PC-3 (cell line): ENCODE measurements around the gene NECAP2. TPM values are rescaled to one million over a fixed set of nuclear protein-coding genes. Genes with fewer than 3 reads are reported as not detected.

Source experiments
- ATAC-seq: fragments of 200-7000 bp; cut with Tn5 transposase; 2 replicates; pipeline ENCODE4 v1.9.1; 2020; ENCODE audit warnings: mild to moderate bottlenecking, moderate library complexity
- BruUV-seq: library from RNA; stranded (reverse); fragments of 400-500 nt; replicated peaks from 2 replicates; lab custom pipeline; 2021; lab: Mats Ljungman, UMichigan
- CTCF ChIA-PET: fragments of 300-600 bp; sonication (Branson Sonifier 250); formaldehyde crosslinking; loops from one replicate; lab custom pipeline; 2022; ENCODE audit warnings: antibody characterized with exemption; lab: Charles Lee
- POLR2A ChIA-PET: fragments of 300-600 bp; sonication (Branson Sonifier 250); formaldehyde crosslinking; loops from one replicate; lab custom pipeline; 2022; ENCODE audit warnings: antibody characterized with exemption; ENCODE audit not compliant: unreplicated experiment; lab: Charles Lee
- DNase-seq: peaks from one replicate; pipeline ENCODE4 v3.0.0-alpha.2; 2015
- H2AFZ ChIP-seq: fragments of 300-600 bp; sonication (generic); 2 replicates; pipeline ENCODE4 v1.6.0; 2016; ENCODE audit warnings: antibody characterized with exemption, low read length
- H3F3A ChIP-seq: fragments of 300-600 bp; sonication (generic); one replicate; pipeline ENCODE4 v1.6.0; 2017; ENCODE audit warnings: antibody characterized with exemption, low read length, control low read depth, mild to moderate bottlenecking; ENCODE audit not compliant: unreplicated experiment
- H3K27ac ChIP-seq: fragments of 300-600 bp; sonication (generic); 2 replicates; pipeline ENCODE4 v1.5.1; 2016; ENCODE audit warnings: mild to moderate bottlenecking, low read length
- H3K27me3 ChIP-seq: fragments of 300-600 bp; sonication (generic); 2 replicates; pipeline ENCODE4 v1.6.1; 2016; ENCODE audit warnings: low read length, mixed read lengths
- H3K36me3 ChIP-seq: fragments of 300-600 bp; sonication (generic); 2 replicates; pipeline ENCODE4 v1.6.1; 2016; ENCODE audit warnings: low read depth, mixed run types, low read length, mixed read lengths
- H3K4me1 ChIP-seq: fragments of 300-600 bp; sonication (generic); 2 replicates; pipeline ENCODE4 v1.5.1; 2016; ENCODE audit warnings: low read length; ENCODE audit not compliant: insufficient read depth
- H3K4me2 ChIP-seq: fragments of 300-600 bp; sonication (generic); 2 replicates; pipeline ENCODE4 v1.6.0; 2016; ENCODE audit warnings: low read length
- H3K4me3 ChIP-seq: fragments of 300-600 bp; sonication (generic); 2 replicates; pipeline ENCODE4 v1.5.1; 2016; ENCODE audit warnings: mild to moderate bottlenecking, low read length, mixed read lengths
- H3K79me2 ChIP-seq: fragments of 300-600 bp; sonication (generic); 2 replicates; pipeline ENCODE4 v1.6.1; 2017; ENCODE audit warnings: low read length, mixed read lengths
- H3K9ac ChIP-seq: fragments of 300-600 bp; sonication (generic); 2 replicates; pipeline ENCODE4 v1.6.0; 2016; ENCODE audit warnings: mild to moderate bottlenecking, low read length
- H3K9me2 ChIP-seq: fragments of 300-600 bp; sonication (generic); replicated peaks from 2 replicates; pipeline ENCODE4 v1.6.1; 2016; ENCODE audit warnings: mixed run types, low read length, mixed read lengths
- H3K9me3 ChIP-seq: fragments of 300-600 bp; sonication (generic); 2 replicates; pipeline ENCODE4 v1.6.1; 2016; ENCODE audit warnings: low read length, mixed read lengths
- H4K20me1 ChIP-seq: fragments of 300-600 bp; sonication (generic); 2 replicates; pipeline ENCODE4 v1.6.1; 2016; ENCODE audit warnings: low read length, mixed read lengths
- CTCF ChIP-seq: fragments of 300-600 bp; sonication (generic); conservative IDR thresholded peaks from 2 replicates; pipeline ENCODE4 v1.5.1; 2017; ENCODE audit warnings: antibody characterized with exemption, low read depth, mild to moderate bottlenecking, low read length
- EZH2 ChIP-seq: fragments of 300-600 bp; sonication (generic); IDR thresholded peaks from one replicate; pipeline ENCODE4 v1.6.1; 2017; ENCODE audit warnings: antibody characterized with exemption, mild to moderate bottlenecking, low read length; ENCODE audit not compliant: unreplicated experiment
- EZH2phosphoT487 ChIP-seq: fragments of 300-600 bp; sonication (generic); IDR thresholded peaks from 2 replicates; pipeline ENCODE4 v1.6.1; 2018; ENCODE audit warnings: mild to moderate bottlenecking, antibody characterized with exemption, low read length, borderline replicate concordance
- intact Hi-C: fragments of 100-400 bp; cut with micrococcal nuclease; formaldehyde crosslinking; loops from 2 replicates; pipeline ENCODE4 v1.9.0; 2023
- total RNA-seq: library from RNA; depleted of rRNA; stranded (reverse); fragments of >200 nt; gene quantifications from 2 replicates; pipeline ENCODE4 v1.2.3, GENCODE V29; 2014

Gene NECAP2
- total RNA-seq, 1 experiment from 2014 or later = 65.0 TPM

- CTCF ChIA-PET = no interaction called here
- Histone ChIP-seq H3K27me3 (no peaks in the 10 kb centered on the region), H3K79me2 (peaks cover 41% of the 10 kb centered on the region), H4K20me1 (peaks cover 41% of the 10 kb centered on the region), H3K4me3 (no peak overlapping the region), H2AFZ (no peak overlapping the region), H3F3A (no peaks in the 10 kb centered on the region), H3K36me3 (peaks cover 43% of the 10 kb centered on the region), H3K9ac (no peak overlapping the region), H3K9me3 (no peaks in the 10 kb centered on the region), H3K9me2 (no peaks in the 10 kb centered on the region), H3K4me1 (no peaks in the 10 kb centered on the region), H3K27ac (no peak overlapping the region), H3K4me2 (no peak overlapping the region)
- BruUV-seq = no TSS peak
- POLR2A ChIA-PET = no interaction called here
- intact Hi-C loops = no loop called here
- no peak for DNase-seq
- ATAC-seq = no peak
- TF ChIP-seq EZH2 (no peak), EZH2phosphoT487 (no peak), CTCF (no peak)
Measured at GRCh38 chr1:16394977-16395376, 45.5 kb upstream of the NECAP2 start.

- intact Hi-C loops = no loop called here
Measured at GRCh38 chr1:16396591-16396990, 43.9 kb upstream of the NECAP2 start.

More at GRCh38 chr1:16396591-16396990, 43.9 kb upstream of the NECAP2 start:
- Histone ChIP-seq H3K9me3 (no peaks in the 10 kb centered on the region), H3K4me1 (no peaks in the 10 kb centered on the region), H3K9ac (no peak overlapping the region), H3K27ac (no peak overlapping the region), H3K4me3 (no peak overlapping the region), H3K36me3 (peaks cover 38% of the 10 kb centered on the region), H3K9me2 (no peaks in the 10 kb centered on the region), H4K20me1 (peaks cover 25% of the 10 kb centered on the region), H2AFZ (no peak overlapping the region), H3F3A (no peaks in the 10 kb centered on the region), H3K79me2 (peaks cover 24% of the 10 kb centered on the region), H3K27me3 (no peaks in the 10 kb centered on the region), H3K4me2 (no peak overlapping the region)
- ChIA-PET CTCF (interaction anchor here (0.6 kb wide), 1 partner anchor 29 kb away, joined by 3 read pairs; no protein-coding TSS in a partner anchor), POLR2A (no interaction called here)
- ATAC-seq = peak; percentile 84
- no peak for TF ChIP-seq EZH2
- no peak for TF ChIP-seq EZH2phosphoT487
- no peak for TF ChIP-seq CTCF
- DNase-seq = peak; percentile 28
- no TSS peak for BruUV-seq
